Hematopoietic multipotent progenitor cell treated with erythropoietin and hydrocortisone succinate and interleukin-3 and kit ligand, for 15 days (in vitro differentiated cells): ENCODE measurements around the gene HNRNPA0.
"Not testable (repeated sequence)": the region's sequence is repeated elsewhere in the genome, so short reads cannot be mapped to it uniquely, and the experiment has no call there.

Source experiments
- DNase-seq: peaks from one replicate; pipeline ENCODE4 v3.0.0-alpha.2; 2015; ENCODE audit warnings: low spot score

The HNRNPA0 gene

DNA sequence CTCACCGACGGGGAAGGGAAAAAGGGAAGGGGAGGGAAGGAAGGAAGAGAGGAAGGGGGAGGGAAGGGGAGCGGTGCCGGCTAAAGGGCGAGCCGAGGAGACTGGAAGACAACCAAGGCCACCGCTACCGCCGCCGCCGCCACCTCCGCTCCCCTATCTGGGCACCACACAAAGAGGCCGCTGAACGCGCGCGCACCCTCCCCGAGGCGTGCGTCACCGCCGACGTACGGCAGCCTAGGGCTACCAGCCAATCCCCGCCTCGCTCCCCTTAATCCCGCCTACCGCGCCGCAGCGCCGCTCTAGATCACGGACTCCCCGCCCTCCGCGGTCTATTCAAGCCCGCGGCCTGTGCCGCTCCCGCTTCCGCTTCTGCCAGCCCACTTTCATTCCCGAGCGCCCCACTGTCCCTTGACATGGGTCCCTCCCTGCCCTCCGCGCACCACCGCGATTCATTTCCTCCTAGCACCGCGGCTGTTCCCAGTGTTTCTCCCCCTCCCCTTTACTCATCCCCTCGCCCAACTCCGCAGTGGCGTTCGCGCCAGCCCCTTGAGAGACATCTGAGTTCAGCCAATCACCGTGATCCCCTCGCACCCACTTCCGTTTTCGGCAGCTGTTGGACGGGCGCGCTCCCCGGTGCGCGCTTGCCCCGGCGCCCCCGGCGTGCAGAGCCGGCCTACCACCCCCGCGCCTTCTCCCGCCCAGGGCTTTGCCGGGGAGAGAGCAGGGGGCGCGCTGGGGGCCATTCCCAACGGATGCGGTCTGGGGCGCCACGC, at the start of gene HNRNPA0:
Gene HNRNPA0 (minus strand): TSS at position 176 of the 773 bp plus-strand sequence. CDS start 297 bp downstream, outside the sequence.
- peak; percentile 97 for DNase-seq

DNA sequence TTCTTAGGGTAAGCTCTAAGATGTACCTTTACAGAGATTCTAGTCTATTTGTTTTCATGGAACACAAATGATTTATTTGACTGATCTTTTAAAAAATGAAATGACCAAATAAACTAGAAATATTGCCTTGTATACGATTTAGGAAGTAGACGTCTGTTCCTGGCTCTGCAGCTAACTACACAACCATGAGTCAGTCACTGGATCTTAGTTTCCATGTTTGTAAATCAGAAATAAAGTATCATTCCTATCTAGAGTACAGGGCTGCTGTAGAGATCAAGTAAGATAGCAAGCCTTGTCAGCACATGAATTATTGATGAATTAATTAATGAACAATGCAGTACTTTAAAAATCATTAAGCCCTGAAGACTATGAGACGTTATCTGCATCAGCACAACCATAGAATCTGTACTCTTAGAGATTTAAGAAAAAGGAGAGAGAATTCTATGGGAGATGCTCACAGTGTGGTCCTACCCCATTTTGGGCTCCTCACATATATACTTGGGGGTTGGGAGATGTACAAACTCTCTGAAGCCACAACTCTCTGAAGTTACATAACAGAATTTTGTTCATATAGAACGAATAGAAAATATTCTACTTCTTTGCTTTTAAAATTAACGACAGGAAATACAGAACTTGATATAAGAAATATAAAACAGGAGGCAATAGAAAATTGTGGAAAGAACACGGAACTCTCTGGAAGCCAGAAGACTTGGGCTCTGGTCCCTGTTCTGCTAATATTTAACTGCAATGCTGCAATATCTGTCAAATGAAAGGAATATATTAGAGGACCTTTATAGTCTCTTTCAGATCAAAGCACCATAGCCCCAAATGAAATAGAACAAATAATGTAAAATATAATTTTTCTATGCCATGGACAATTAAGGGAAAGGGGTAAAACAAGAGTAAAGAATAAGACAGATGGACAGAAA, 48.4 kb upstream of the HNRNPA0 start:
- DNase-seq = no peak

- DNase-seq = no peak
These were observed 46.7 kb upstream of the HNRNPA0 start for GRCh38 chr5:137800700-137801411.

DNA sequence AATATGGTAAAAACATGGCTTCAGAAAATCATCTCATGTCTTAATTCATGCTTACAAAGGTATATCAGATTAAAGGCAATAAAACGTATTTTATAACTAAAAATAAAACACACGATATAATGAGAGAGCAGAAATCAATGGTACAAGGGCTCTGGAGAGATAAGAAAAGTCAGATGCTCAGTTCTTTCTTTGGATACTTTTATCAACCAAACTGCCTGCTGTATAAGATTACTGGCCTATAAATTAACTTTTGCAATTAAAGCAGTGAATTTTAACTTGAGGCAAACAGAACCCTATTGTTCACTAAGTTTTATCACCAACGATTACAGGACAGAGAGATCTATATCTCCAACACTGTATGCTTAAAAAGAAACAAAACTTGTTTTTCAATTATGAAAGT, 42.1 kb upstream of the HNRNPA0 start:
- no peak for DNase-seq

DNA sequence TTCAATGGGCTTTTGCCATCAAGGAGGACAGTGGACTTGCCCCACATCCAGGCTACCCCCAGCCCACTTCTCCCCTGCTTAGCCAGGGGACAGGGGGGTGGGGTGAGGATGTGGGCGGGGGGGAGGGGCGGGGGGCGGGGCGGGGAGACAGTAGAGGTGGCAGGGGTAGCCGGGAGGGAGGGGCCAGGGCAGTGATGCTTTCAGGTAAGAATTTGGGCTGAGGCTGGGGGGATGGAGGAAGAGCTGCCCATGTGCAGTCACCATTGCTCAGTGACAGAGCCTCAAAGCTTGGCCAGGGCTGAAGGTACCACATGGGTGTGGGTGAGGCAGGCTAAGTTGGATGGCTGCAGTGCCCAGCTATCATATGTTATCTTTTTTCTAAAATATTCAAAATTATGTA, 40.7 kb upstream of the HNRNPA0 start:
- no peak for DNase-seq

DNA sequence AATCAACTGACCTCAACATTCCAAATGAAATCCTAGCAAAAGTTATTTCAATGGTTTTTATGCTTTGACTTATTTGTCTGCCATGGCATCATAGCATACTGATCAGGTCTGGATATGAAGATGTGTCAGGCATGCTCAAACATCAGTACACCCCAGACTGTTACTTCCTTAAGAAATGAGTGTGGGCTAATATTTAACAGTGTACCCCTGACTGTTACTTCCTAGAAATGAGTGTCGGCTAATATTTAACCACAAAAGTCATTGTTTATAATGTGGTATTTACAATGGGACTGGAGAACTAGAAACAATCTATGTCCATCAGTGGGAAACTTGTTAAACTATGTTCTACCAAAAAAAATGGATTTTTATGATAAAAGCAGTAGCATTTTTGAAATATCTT, 38.1 kb upstream of the HNRNPA0 start:
- no peak for DNase-seq

DNA sequence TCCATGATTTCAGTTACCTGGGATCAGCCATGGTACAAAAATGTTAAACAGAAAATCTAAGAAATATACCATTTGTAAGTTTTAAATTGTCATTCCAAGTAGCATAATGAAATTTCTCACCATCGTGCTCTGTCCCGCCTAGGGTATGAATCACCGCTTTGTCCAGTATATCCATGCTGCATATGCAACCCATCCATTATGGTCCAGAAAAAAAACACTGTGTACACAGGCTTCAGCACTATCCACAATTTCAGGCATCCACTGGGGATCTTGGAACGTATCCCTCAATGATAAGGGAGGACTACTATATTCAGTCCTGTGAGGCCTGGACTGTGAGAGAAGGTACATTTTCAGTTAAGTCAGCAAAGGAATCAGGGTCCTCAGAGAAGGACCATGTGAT, 37.6 kb upstream of the HNRNPA0 start:
- no peak for DNase-seq

DNA sequence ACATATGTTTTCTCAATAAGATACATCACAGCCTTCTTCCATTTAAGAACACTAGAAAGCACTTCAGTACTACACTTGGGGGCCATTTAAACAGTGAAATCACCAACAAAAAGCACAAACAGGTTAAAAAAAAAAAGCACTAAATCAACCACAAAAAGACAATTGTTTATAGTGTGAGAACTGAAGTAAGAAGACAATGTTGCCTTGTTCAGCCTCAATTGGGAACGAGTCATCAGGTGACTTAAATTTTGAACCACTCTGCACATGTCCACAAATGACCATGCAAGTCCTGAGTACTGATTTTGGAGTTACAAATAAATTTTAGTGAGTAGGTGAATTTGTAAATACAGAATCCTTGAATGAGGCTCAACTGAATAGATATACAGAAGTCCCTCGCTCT, 37.2 kb upstream of the HNRNPA0 start:
- DNase-seq = no peak

DNA sequence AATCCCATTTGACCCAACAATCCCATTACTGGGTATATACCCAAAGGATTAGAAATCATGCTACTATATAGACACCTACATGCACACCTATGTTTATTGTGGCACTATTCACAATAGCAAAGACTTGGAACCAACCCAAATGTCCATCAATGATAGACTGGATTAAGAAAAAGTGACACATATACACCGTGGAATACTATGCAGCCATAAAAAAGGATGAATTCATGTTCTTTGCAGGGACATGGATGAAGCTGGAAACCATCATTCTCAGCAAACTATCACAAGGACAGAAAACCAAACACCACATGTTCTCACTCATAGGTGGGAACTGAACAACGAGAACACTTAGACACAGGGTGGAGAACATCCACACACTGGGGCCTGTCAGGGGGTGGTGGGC, 34.4 kb upstream of the HNRNPA0 start:
- DNase-seq = not testable (repeated sequence)

GRCh38 chr5:137782984-137783536, 28.9 kb upstream of the HNRNPA0 start:
- no peak for DNase-seq

GRCh38 chr5:137782055-137782454, 27.9 kb upstream of the HNRNPA0 start:
- no peak for DNase-seq

GRCh38 chr5:137778772-137779564, 24.8 kb upstream of the HNRNPA0 start:
- peak; percentile 43 for DNase-seq

DNA sequence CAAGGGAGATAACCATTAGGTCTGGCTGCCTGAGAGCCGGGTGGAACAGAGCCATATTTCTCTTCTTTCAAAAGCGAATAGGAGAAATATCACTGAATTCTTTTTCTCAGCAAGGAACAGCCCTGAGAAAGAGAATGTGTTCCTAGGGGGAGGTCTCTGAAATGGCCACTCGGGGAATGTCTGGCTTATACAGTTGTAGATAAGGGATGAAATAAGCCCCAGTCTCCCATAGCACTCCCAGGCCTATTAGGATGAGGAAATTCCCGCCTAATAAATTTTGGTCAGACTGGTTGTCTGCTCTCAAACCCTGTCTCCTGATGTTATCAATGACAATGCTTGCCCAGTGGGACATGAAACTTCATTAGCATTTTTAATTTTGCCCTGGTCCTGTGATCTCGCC, 13.8 kb upstream of the HNRNPA0 start:
- not testable (repeated sequence) for DNase-seq

DNA sequence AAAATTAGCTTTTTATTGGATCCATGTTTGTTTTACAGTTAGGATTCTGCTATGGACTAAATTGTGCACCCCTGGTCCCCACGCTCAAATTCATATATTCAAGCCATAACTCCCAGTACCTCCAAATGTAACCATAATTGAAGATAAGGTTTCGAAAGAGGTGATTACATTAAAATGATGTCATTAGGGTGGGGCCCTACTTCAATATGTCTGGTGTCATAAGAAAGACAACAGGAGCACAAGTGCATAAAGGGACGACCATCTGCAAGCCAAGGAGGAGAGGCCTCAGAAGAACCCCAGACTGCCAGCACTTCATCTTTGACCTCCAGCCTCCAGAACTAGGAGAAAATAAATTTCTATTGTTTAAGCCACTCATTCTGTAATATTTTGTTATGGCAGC, 7.4 kb upstream of the HNRNPA0 start:
- no peak for DNase-seq

GRCh38 chr5:137760719-137761516, 6.8 kb upstream of the HNRNPA0 start:
- DNase-seq = no peak

DNA sequence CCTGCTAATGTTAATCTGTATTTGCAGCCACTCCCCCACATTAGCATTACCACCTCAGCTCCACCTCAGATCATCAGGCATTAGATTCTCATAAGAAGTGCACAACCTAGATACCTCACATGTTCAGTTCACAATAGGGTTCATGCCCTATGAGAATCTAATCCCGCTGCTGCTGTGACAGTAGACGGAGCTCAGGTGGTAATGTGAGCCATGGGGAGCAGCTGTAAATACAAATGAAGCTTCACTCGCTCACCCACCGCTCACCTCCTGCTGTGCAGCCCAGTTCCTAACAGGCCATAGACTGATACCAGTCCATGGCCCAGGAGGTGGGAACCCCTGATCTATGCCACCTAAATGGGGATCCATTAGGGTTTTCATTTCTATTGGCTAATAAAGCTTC, 6.1 kb upstream of the HNRNPA0 start:
- no peak for DNase-seq

- DNase-seq = no peak
These were observed 4.6 kb upstream of the HNRNPA0 start for GRCh38 chr5:137758715-137759306.

- no peak for DNase-seq
These were observed 4.0 kb upstream of the HNRNPA0 start for GRCh38 chr5:137758121-137758520.

DNA sequence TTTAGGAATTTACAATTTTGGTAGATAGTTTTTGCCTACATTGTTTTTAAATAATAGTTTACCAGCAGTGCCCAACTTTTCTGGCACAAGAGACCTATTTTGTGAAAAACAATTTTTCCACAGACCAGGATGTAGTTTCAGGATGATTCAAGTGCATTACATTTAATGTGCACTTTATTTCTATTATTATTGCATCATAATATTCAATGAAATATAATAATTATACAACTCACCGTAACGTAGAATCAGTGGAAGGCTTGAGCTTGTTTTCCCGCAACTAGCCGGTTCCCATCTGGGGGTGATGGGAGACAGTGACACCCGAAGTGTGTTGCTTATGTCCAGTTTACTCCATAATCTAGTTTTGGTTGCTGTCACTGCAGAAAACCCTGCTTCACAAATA, 3.5 kb upstream of the HNRNPA0 start:
- DNase-seq = no peak
